Caki2 (cell line): ENCODE measurements around the gene CYP24A1. TPM values are rescaled to one million over a fixed set of nuclear protein-coding genes. Genes with fewer than 3 reads are reported as not detected.

Source experiments
- DNase-seq: peaks from one replicate; pipeline ENCODE4 v3.0.0-alpha.2; 2015; ENCODE audit warnings: low read depth
- in situ Hi-C: cut with HindIII; loops from 2 replicates; pipeline ENCODE4 v1.10.0; 2016; ENCODE audit warnings: low sequenced_read_pairs, low pct_unique_long_range_greater_than_20kb, mixed read lengths
- total RNA-seq: library from RNA; depleted of rRNA; stranded (reverse); fragments of >200 nt; shearing (Covaris generic); gene quantifications from 2 replicates; pipeline ENCODE4 v1.2.3, GENCODE V29; 2014; ENCODE audit warnings: low replicate concordance; rRNA removed

Gene CYP24A1
- total RNA-seq, 1 experiment from 2014 or later = 154 TPM

GRCh38 chr20:54110041-54110440 is 63.7 kb downstream of the CYP24A1 start:
- DNase-seq = no peak
- in situ Hi-C loops = no loop called here

GRCh38 chr20:54108817-54109216 is 65.0 kb downstream of the CYP24A1 start:
- in situ Hi-C loops = loop anchor here (10.0 kb wide), 1 partner anchor 86 kb away; no protein-coding TSS in a partner anchor
- DNase-seq = no peak

- in situ Hi-C loops = loop anchor here (10.0 kb wide), 1 partner anchor 87 kb away; no protein-coding TSS in a partner anchor
- DNase-seq = no peak
These were observed 65.5 kb downstream of the CYP24A1 start for GRCh38 chr20:54108326-54108642.

GRCh38 chr20:54107600-54108325 is 66.0 kb downstream of the CYP24A1 start:
- peak; percentile 63 for DNase-seq
- in situ Hi-C loops = loop anchor here (10.0 kb wide), 1 partner anchor 87 kb away; no protein-coding TSS in a partner anchor

GRCh38 chr20:54107181-54107580 is 66.6 kb downstream of the CYP24A1 start:
- no peak for DNase-seq
- in situ Hi-C loops = loop anchor here (10.0 kb wide), 1 partner anchor 88 kb away; no protein-coding TSS in a partner anchor

GRCh38 chr20:54106162-54106561 is 67.6 kb downstream of the CYP24A1 start:
- in situ Hi-C loops = loop anchor here (10.0 kb wide), 1 partner anchor 89 kb away; no protein-coding TSS in a partner anchor
- no peak for DNase-seq

- DNase-seq = no peak
- in situ Hi-C loops = loop anchor here (10.0 kb wide), 1 partner anchor 89 kb away; no protein-coding TSS in a partner anchor
These were observed 68.1 kb downstream of the CYP24A1 start for GRCh38 chr20:54105653-54106052.

- in situ Hi-C loops = loop anchor here (10.0 kb wide), 1 partner anchor 90 kb away; no protein-coding TSS in a partner anchor
- no peak for DNase-seq
These were observed 69.0 kb downstream of the CYP24A1 start for GRCh38 chr20:54104781-54105180.

- in situ Hi-C loops = loop anchor here (10.0 kb wide), 1 partner anchor 91 kb away; no protein-coding TSS in a partner anchor
These were observed 69.8 kb downstream of the CYP24A1 start for GRCh38 chr20:54103762-54104600.

More at GRCh38 chr20:54103762-54104600, 69.8 kb downstream of the CYP24A1 start:
- DNase-seq = peak; percentile 42

Other genes with a start within 250 kb of the CYP24A1 start
- not detected in 2 replicates for gene BCAS1, start 103.4 kb downstream of the CYP24A1 start, total RNA-seq
- 245 and 300 TPM in 2 replicates for gene PFDN4, start 34.1 kb upstream of the CYP24A1 start, total RNA-seq